Transverse colon (tissue), 4 donors: ENCODE measurements around the gene SPATA4.

Experiments used
- EP300 ChIP-seq: sonication (generic); formaldehyde crosslinking; IDR thresholded peaks from one replicate; pipeline ENCODE4 v1.6.1; 2017; ENCODE audit warnings: antibody characterized with exemption, low read depth
- POLR2A ChIP-seq: fragments of 450-650 bp; IDR thresholded peaks from one replicate; pipeline ENCODE4 v1.6.1; 2016; ENCODE audit warnings: antibody characterized with exemption, mild to moderate bottlenecking, moderate library complexity
- POLR2AphosphoS5 ChIP-seq, 3 donors: sonication (generic); formaldehyde crosslinking; IDR thresholded peaks; one replicate each; pipeline ENCODE4 v1.6.1; 2016; ENCODE audit warnings: antibody characterized with exemption in 3 of 3
- TF ChIP-seq, protein P1 (sequence below), 5 experiments: fragments of 200-600 bp in 3 of 5; fragments of 450-650 bp in 2 of 5; sonication (generic) in 3 of 5; IDR thresholded peaks; 1 replicate in 2 of 5; 2 replicates in 3 of 5; pipeline ENCODE4 v1.5.1; 2016 to 2017; ENCODE audit warnings: antibody characterized with exemption in 5 of 5, inconsistent platforms in 3 of 5, mild to moderate bottlenecking in 2 of 5, moderate library complexity in 1 of 5

DNA sequence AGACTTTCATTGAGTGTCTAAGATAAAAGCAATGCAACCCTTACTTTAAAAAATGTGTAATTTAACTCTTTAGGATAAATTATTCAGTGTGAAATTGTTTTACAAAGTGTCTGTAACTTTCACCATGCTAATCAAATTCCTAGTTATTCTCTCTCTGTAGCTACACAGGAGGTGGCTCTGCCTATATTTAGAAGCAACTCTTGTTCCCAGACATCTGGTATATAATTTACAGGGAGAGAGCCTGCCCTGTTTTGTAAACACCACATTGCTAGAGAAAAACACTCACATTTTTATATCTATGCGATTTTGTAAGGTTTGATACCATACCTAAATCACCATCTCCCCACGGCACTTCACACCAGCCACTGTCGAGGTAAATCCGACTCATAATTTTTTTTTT, 35.5 kb upstream of the SPATA4 start:
- TF ChIP-seq, protein P1, sequence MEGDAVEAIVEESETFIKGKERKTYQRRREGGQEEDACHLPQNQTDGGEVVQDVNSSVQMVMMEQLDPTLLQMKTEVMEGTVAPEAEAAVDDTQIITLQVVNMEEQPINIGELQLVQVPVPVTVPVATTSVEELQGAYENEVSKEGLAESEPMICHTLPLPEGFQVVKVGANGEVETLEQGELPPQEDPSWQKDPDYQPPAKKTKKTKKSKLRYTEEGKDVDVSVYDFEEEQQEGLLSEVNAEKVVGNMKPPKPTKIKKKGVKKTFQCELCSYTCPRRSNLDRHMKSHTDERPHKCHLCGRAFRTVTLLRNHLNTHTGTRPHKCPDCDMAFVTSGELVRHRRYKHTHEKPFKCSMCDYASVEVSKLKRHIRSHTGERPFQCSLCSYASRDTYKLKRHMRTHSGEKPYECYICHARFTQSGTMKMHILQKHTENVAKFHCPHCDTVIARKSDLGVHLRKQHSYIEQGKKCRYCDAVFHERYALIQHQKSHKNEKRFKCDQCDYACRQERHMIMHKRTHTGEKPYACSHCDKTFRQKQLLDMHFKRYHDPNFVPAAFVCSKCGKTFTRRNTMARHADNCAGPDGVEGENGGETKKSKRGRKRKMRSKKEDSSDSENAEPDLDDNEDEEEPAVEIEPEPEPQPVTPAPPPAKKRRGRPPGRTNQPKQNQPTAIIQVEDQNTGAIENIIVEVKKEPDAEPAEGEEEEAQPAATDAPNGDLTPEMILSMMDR (IDR thresholded peaks at IDR 0.05): no peak
- TF ChIP-seq POLR2A (no peak), POLR2AphosphoS5 (IDR thresholded peaks at IDR 0.05) (no peak), EP300 (no peak)
